ENCODE data around the gene PIR. TPM values are rescaled to one million over a fixed set of nuclear protein-coding genes. Genes with fewer than 3 reads are reported as not detected.

The PIR gene
- total and polyA plus RNA-seq, 2 of the 8 experiments (the other 6 are each of a cell fraction or from before 2014, with no cell fraction given), result 6.4 to 10.3 TPM

- no peaks in the 10 kb centered on the region for H4K20me1 ChIP-seq (replicated peaks in 1 of 2; ENCODE audit: control insufficient read depth in 1 of 2, insufficient read depth in 2 of 2, low read length in 2 of 2)
- H3K79me2 ChIP-seq (ENCODE audit: control insufficient read depth in 1 of 2, insufficient read depth in 2 of 2, low read length in 2 of 2), result no peaks in the 10 kb centered on the region
- H2BK120ac ChIP-seq (replicated peaks; ENCODE audit: low read depth, low read length), result no peak overlapping the region
- POLR2A ChIA-PET (ENCODE audit: partially characterized antibody), result no interaction called here
- no peak overlapping the region for H4K91ac ChIP-seq (replicated peaks; ENCODE audit: insufficient read length, low read length)
- no peak overlapping the region for H3K23ac ChIP-seq (ENCODE audit: insufficient read length)
- H3K4me1 ChIP-seq (replicated peaks in 1 of 4; ENCODE audit: control insufficient read depth in 3 of 4, insufficient read depth in 4 of 4, low read length in 3 of 4), result no peaks in the 10 kb centered on the region
- no peak overlapping the region for H3K9ac ChIP-seq (replicated peaks in 1 of 4; ENCODE audit: extremely low read depth in 1 of 4, low read depth in 3 of 4, low read length in 3 of 4)
- H4K5ac ChIP-seq (ENCODE audit: insufficient read length, low read depth, low read length), result no peak overlapping the region
- H2BK15ac ChIP-seq (ENCODE audit: low read length), result no peak overlapping the region
- no peak overlapping the region for H2BK12ac ChIP-seq (ENCODE audit: low read depth, low read length)
- peak; percentile 66 for FAIRE-seq
- no peak overlapping the region for H2BK5ac ChIP-seq (ENCODE audit: low read depth, low read length)
- WGBS, 2 experiments (ENCODE audit: extremely low coverage in 1 of 2, insufficient coverage in 1 of 2, insufficient read length in 1 of 2, insufficient replicate concordance in 2 of 2, low coverage in 1 of 2, low lambda C conversion rate in 2 of 2, missing lambda C conversion rate in 1 of 2), result 88% methylated on average over 1 of the region's 1 CpG; no CpG with 5 or more reads in 1 of the 2 experiments
- no peak overlapping the region for H3K27ac ChIP-seq (ENCODE audit: low read depth, low read length)
- H3K18ac ChIP-seq (ENCODE audit: extremely low read depth, low read length), result no peak overlapping the region
- CTCF ChIA-PET (ENCODE audit: partially characterized antibody), result no interaction called here
- H3K4ac ChIP-seq (replicated peaks; ENCODE audit: insufficient read length, low read depth, low read length), result no peak overlapping the region
- H3K4me3 ChIP-seq (ENCODE audit: extremely low read depth in 1 of 4, insufficient read depth in 2 of 4, low read depth in 3 of 4, low read length in 4 of 4), result no peak overlapping the region
- no peak overlapping the region for H2AK5ac ChIP-seq (ENCODE audit: low read depth, low read length)
- H3K9me3 ChIP-seq (ENCODE audit: insufficient read depth in 2 of 2, low read depth in 1 of 2, low read length in 1 of 2), result no peaks in the 10 kb centered on the region
- H2BK20ac ChIP-seq (ENCODE audit: low read length), result no peak overlapping the region
- H2AFZ ChIP-seq (ENCODE audit: low read length), result no peak overlapping the region
- H3K56ac ChIP-seq (replicated peaks; ENCODE audit: insufficient read length, low read depth, low read length), result no peak overlapping the region
- no peak overlapping the region for H3K4me2 ChIP-seq (ENCODE audit: insufficient read depth in 1 of 2, low read depth in 2 of 2, low read length in 2 of 2)
- no peaks in the 10 kb centered on the region for H3K23me2 ChIP-seq (ENCODE audit: low read depth, low read length)
- no peaks in the 10 kb centered on the region for H3K79me1 ChIP-seq (ENCODE audit: low read depth, low read length)
- H3K27me3 ChIP-seq (replicated peaks in 1 of 4; ENCODE audit: control insufficient read depth in 3 of 4, extremely low read depth in 1 of 4, insufficient read depth in 3 of 4, low read length in 3 of 4), result no peaks in the 10 kb centered on the region
- H3K36me3 ChIP-seq (ENCODE audit: control insufficient read depth in 2 of 4, insufficient read depth in 4 of 4, low read length in 3 of 4), result no peaks in the 10 kb centered on the region
- DNase-seq (ENCODE audit: low read depth in 1 of 2, low spot score in 2 of 2), result no peak
- H4K8ac ChIP-seq (ENCODE audit: extremely low read depth, insufficient read depth, low read length), result no peak overlapping the region
- H3K14ac ChIP-seq (ENCODE audit: insufficient read length), result no peak overlapping the region
- TF ChIP-seq KDM4A (IDR thresholded peaks at IDR 0.05; ENCODE audit: low read depth, low read length, severe bottlenecking), result no peak
- no peak for TF ChIP-seq CHD1 (IDR thresholded peaks at IDR 0.05; ENCODE audit: low read depth, low read length)
- TF ChIP-seq, protein P1, sequence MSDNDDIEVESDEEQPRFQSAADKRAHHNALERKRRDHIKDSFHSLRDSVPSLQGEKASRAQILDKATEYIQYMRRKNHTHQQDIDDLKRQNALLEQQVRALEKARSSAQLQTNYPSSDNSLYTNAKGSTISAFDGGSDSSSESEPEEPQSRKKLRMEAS (IDR thresholded peaks at IDR 0.05), result no peak
- no peak for TF ChIP-seq SP1 (IDR thresholded peaks at IDR 0.05; ENCODE audit: low read depth, low read length)
- TF ChIP-seq SP2 (IDR thresholded peaks at IDR 0.05; ENCODE audit: low read length), result no peak
- TF ChIP-seq TBP (IDR thresholded peaks at IDR 0.05; ENCODE audit: low read depth, low read length), result no peak
- no peak for TF ChIP-seq CEBPB (IDR thresholded peaks at IDR 0.05; ENCODE audit: low read depth, low read length)
- no peak for TF ChIP-seq BCL11A (IDR thresholded peaks at IDR 0.05; ENCODE audit: low read depth in 2 of 2, low read length in 2 of 2)
- no peak for TF ChIP-seq RAD21 (IDR thresholded peaks at IDR 0.05 in 1 of 2, conservative IDR thresholded peaks at IDR 0.05 in 1 of 2; ENCODE audit: low read depth in 2 of 2, low read length in 2 of 2)
- no peak for TF ChIP-seq ATF2 (IDR thresholded peaks at IDR 0.05; ENCODE audit: low read length)
- no peak for TF ChIP-seq TAF1 (IDR thresholded peaks at IDR 0.05; ENCODE audit: low read depth, low read length)
- no peak for TF ChIP-seq CTBP2 (IDR thresholded peaks at IDR 0.05; ENCODE audit: borderline replicate concordance, insufficient read depth, insufficient read length, low read length)
- no peak for TF ChIP-seq RNF2 (IDR thresholded peaks at IDR 0.05; ENCODE audit: borderline replicate concordance, low read depth, low read length, missing control alignments, poor library complexity, severe bottlenecking)
These were observed 116.2 kb downstream of the PIR start for GRCh38 chrX:15376956-15377355.

Measured in H1 (cell line).